DOHH2 (cell line): Measurements from ENCODE around the gene PPP1R3F.

Experiments
- CTCF ChIP-seq: fragments of 200-600 bp; sonication (generic); IDR thresholded peaks from one replicate; pipeline ENCODE4 v1.5.1; 2014; ENCODE audit warnings: antibody characterized with exemption, mild to moderate bottlenecking, low read depth, low read length; ENCODE audit not compliant: poor library complexity, severe bottlenecking
- EZH2phosphoT487 ChIP-seq: fragments of 200-600 bp; sonication (generic); IDR thresholded peaks from 2 replicates; pipeline ENCODE4 v1.6.1; 2017; ENCODE audit warnings: borderline replicate concordance, mild to moderate bottlenecking, antibody characterized with exemption, low read length, moderate library complexity, mixed read lengths

- TF ChIP-seq CTCF (no peak), EZH2phosphoT487 (no peak)
Observed at GRCh38 chrX:49290215-49290614, 20.6 kb downstream of the PPP1R3F start.
